ENCODE data around the gene ANKZF1. TPM values are rescaled to one million over a fixed set of nuclear protein-coding genes. Genes with fewer than 3 reads are reported as not detected.

ANKZF1 gene
- total and polyA plus RNA-seq, 2 of the 4 experiments (the other 2 are of a cell fraction) = 18.6 to 33.8 TPM

- no peak for TF ChIP-seq RFX5 (IDR thresholded peaks at IDR 0.05; ENCODE audit: low read depth, low read length)
- TF ChIP-seq MAFK (IDR thresholded peaks at IDR 0.05; ENCODE audit: low read depth, low read length) = no peak
- no peak for TF ChIP-seq RCOR1 (IDR thresholded peaks at IDR 0.05; ENCODE audit: insufficient replicate concordance, low read length)
- TF ChIP-seq FOS (IDR thresholded peaks at IDR 0.05; ENCODE audit: low read depth, low read length) = peak; percentile 65; the same call in 1 of the 2 replicates
- TF ChIP-seq POLR2A (IDR thresholded peaks at IDR 0.05; ENCODE audit: low read depth, low read length) = peak; percentile 87
- TF ChIP-seq CEBPB (IDR thresholded peaks at IDR 0.05; ENCODE audit: low read depth, low read length) = peak; percentile 70
Measured at GRCh38 chr2:219229305-219230058, at the start of gene ANKZF1, which contains the start of gene ATG9A (continued).

GRCh38 chr2:219180961-219181360, 48.6 kb upstream of the ANKZF1 start:
- ChIA-PET CTCF (no interaction called here), POLR2A (ENCODE audit: unreplicated experiment) (no interaction called here)
- in situ Hi-C loops (cut with MboI; ENCODE audit: low sequenced_read_pairs) = no loop called here

More at GRCh38 chr2:219180961-219181360, 48.6 kb upstream of the ANKZF1 start:
- intact Hi-C loops (cut with micrococcal nuclease) = no loop called here
- Histone ChIP-seq H3K56ac (ENCODE audit: extremely low read depth, insufficient read depth, low read length) (no peak overlapping the region), H2AK5ac (ENCODE audit: low read depth, low read length) (no peak overlapping the region), H3K4me1 (ENCODE audit: control insufficient read depth, insufficient read depth, low read length) (0 out of 2 replicates have a peak, but pooled peaks cover 5% of the 10 kb centered on the region), H3K4me3 (ENCODE audit: insufficient read depth, low read depth, low read length) (no peak overlapping the region), H3K4me2 (ENCODE audit: low read depth, low read length) (no peak overlapping the region), H3K14ac (replicated peaks; ENCODE audit: low read depth, low read length) (no peak overlapping the region), H3K18ac (ENCODE audit: low read depth, low read length) (no peak overlapping the region), H4K5ac (ENCODE audit: low read depth, low read length) (no peak overlapping the region), H2AK9ac (replicated peaks; ENCODE audit: low read depth, low read length, poor library complexity) (no peak overlapping the region), H3K9me1 (ENCODE audit: insufficient read depth, low read length) (0 out of 2 replicates have a peak, but pooled peaks cover 2% of the 10 kb centered on the region), H2BK120ac (ENCODE audit: low read depth, low read length) (no peak overlapping the region), H3K9ac (ENCODE audit: low read depth, low read length) (no peak overlapping the region), H4K91ac (ENCODE audit: insufficient read depth, low read depth, low read length) (no peak overlapping the region), H3K9me3 (ENCODE audit: control insufficient read depth, insufficient read depth, low read length) (no peaks in the 10 kb centered on the region), H3K36me3 (ENCODE audit: control insufficient read depth, insufficient read depth, low read length) (peaks cover 43% of the 10 kb centered on the region), H2BK15ac (ENCODE audit: low read depth, low read length) (no peak overlapping the region), H3K23ac (ENCODE audit: low read depth, low read length) (no peak overlapping the region), H3K27ac (ENCODE audit: insufficient read depth, low read length) (no peak overlapping the region), H2BK20ac (ENCODE audit: low read depth, low read length) (no peak overlapping the region), H2AFZ (replicated peaks; ENCODE audit: low read length, poor library complexity) (no peak overlapping the region), H2BK5ac (ENCODE audit: low read depth, low read length, poor library complexity, severe bottlenecking) (no peak overlapping the region), H3K27me3 (ENCODE audit: control insufficient read depth, insufficient read depth, low read length) (no peaks in the 10 kb centered on the region), H3K79me1 (ENCODE audit: low read depth in 1 of 2, low read length in 2 of 2) (peaks cover 28 to 37% of the 10 kb centered on the region in 2 experiments), H3K4ac (ENCODE audit: low read depth, low read length) (no peak overlapping the region), H4K8ac (ENCODE audit: low read depth in 2 of 2, low read length in 2 of 2) (no peak overlapping the region), H4K20me1 (ENCODE audit: insufficient read depth, low read length) (peaks cover 14% of the 10 kb centered on the region; the same call in 1 of the 2 replicates)
- TF ChIP-seq BHLHE40 (IDR thresholded peaks at IDR 0.05; ENCODE audit: low read depth, low read length) = no peak
- dilution Hi-C loops (cut with HindIII; ENCODE audit: low sequenced_read_pairs, unreplicated experiment) = no loop called here
- DNase-seq = no peak
- WGBS, 2 experiments (ENCODE audit: extremely low coverage in 2 of 2, insufficient read length in 1 of 2) = 93% methylated on average over 2 of the region's 5 CpGs; no CpG with 5 or more reads in 1 of the 2 experiments
- no peak for ATAC-seq (ENCODE audit: low read depth)
- BruUV-seq (replicated peaks) = no TSS peak
